HEK293 (cell line): ENCODE results near the gene ZNF70.
A peak's percentile ranks its signal among the peaks of the same experiment; 100 is the strongest.

ENCODE experiments used
- CTCF ChIA-PET: fragments of 350-600 bp; formaldehyde crosslinking; extraction: SDS; loops from one replicate; lab custom pipeline; 2021; ENCODE audit warnings: antibody characterized with exemption; lab: Yijun Ruan, JAX
- POLR2A ChIA-PET: fragments of 300-600 bp; formaldehyde crosslinking; extraction: SDS; loops from one replicate; lab custom pipeline; 2020; ENCODE audit warnings: antibody characterized with exemption, inconsistent platforms; lab: Yijun Ruan, JAX
- H3K27ac ChIP-seq: fragments of 200-500 bp; sonication (Bioruptor generic); 2 replicates; pipeline ENCODE4 v1.5.1; 2014; ENCODE audit warnings: low read depth, low read length, control low read depth, inconsistent platforms; ENCODE audit errors: extremely low read depth
- H3K36me3 ChIP-seq, 2 experiments: fragments of 200-500 bp in 1 of 2; sonication (Bioruptor generic) in 1 of 2; 1 replicate in 1 of 2; 2 replicates in 1 of 2; pipeline ENCODE4 v1.5.1; 2014 to 2017; ENCODE audit warnings: inconsistent platforms in 2 of 2, low read length in 2 of 2; ENCODE audit not compliant: control insufficient read depth in 2 of 2, insufficient read depth in 1 of 2
- H3K4me1 ChIP-seq: fragments of 200-500 bp; sonication (Bioruptor generic); 2 replicates; pipeline ENCODE4 v1.5.1; 2014; ENCODE audit warnings: mild to moderate bottlenecking, low read length, inconsistent platforms; ENCODE audit not compliant: control insufficient read depth, insufficient read depth
- H3K4me3 ChIP-seq: 2 replicates; pipeline ENCODE4 v1.5.1; 2011; ENCODE audit warnings: low read depth, mild to moderate bottlenecking, control low read depth, low read length, moderate library complexity
- H3K9me3 ChIP-seq: fragments of 200-500 bp; sonication (Bioruptor generic); 2 replicates; pipeline ENCODE4 v1.5.1; 2014; ENCODE audit warnings: low read depth, low read length, inconsistent platforms; ENCODE audit not compliant: control insufficient read depth, insufficient read depth
- AEBP2 ChIP-seq: fragments of 450-650 bp; formaldehyde crosslinking; IDR thresholded peaks from 2 replicates; pipeline ENCODE4 v1.5.1; 2016; ENCODE audit warnings: missing biosample characterization, missing genetic modification characterization, borderline replicate concordance
- BCL11A ChIP-seq: fragments of 450-650 bp; formaldehyde crosslinking; IDR thresholded peaks from 2 replicates; pipeline ENCODE4 v1.5.1; 2016; ENCODE audit warnings: low read depth, missing biosample characterization, missing genetic modification characterization
- EGR2 ChIP-seq: fragments of 450-650 bp; formaldehyde crosslinking; IDR thresholded peaks from 2 replicates; pipeline ENCODE4 v1.5.1; 2016; ENCODE audit warnings: low read depth, missing biosample characterization, missing genetic modification characterization
- GFI1B ChIP-seq: fragments of 450-650 bp; formaldehyde crosslinking; IDR thresholded peaks from 2 replicates; pipeline ENCODE4 v1.5.1; 2016; ENCODE audit warnings: missing biosample characterization, missing genetic modification characterization
- GLIS2 ChIP-seq: fragments of 450-650 bp; formaldehyde crosslinking; IDR thresholded peaks from 2 replicates; pipeline ENCODE4 v1.5.1; 2016; ENCODE audit warnings: missing biosample characterization, missing genetic modification characterization
- HIC1 ChIP-seq: fragments of 450-650 bp; formaldehyde crosslinking; IDR thresholded peaks from 2 replicates; pipeline ENCODE4 v1.5.1; 2016; ENCODE audit warnings: missing biosample characterization, missing genetic modification characterization
- HOXC10 ChIP-seq: sonication (generic); formaldehyde crosslinking; IDR thresholded peaks from 2 replicates; pipeline ENCODE4 v1.8.1; 2023; ENCODE audit warnings: mild to moderate bottlenecking, missing genetic modification reagents
- KLF1 ChIP-seq: fragments of 450-650 bp; formaldehyde crosslinking; IDR thresholded peaks from 2 replicates; pipeline ENCODE4 v1.5.1; 2016; ENCODE audit warnings: missing biosample characterization, missing genetic modification characterization
- KLF8 ChIP-seq: fragments of 450-650 bp; formaldehyde crosslinking; IDR thresholded peaks from 2 replicates; pipeline ENCODE4 v1.5.1; 2016; ENCODE audit warnings: missing biosample characterization, missing genetic modification characterization
- MEIS1 ChIP-seq: sonication (generic); formaldehyde crosslinking; IDR thresholded peaks from 2 replicates; pipeline ENCODE4 v1.8.1; 2022; ENCODE audit warnings: missing genetic modification reagents, mild to moderate bottlenecking, borderline replicate concordance
- PATZ1 ChIP-seq: fragments of 450-650 bp; formaldehyde crosslinking; IDR thresholded peaks from 2 replicates; pipeline ENCODE4 v1.5.1; 2016; ENCODE audit warnings: missing biosample characterization, missing genetic modification characterization
- PRDM10 ChIP-seq: fragments of 450-650 bp; formaldehyde crosslinking; IDR thresholded peaks from 2 replicates; pipeline ENCODE4 v1.5.1; 2016; ENCODE audit warnings: missing biosample characterization, missing genetic modification characterization
- SCRT1 ChIP-seq: fragments of 450-650 bp; formaldehyde crosslinking; IDR thresholded peaks from 2 replicates; pipeline ENCODE4 v1.5.1; 2016; ENCODE audit warnings: missing biosample characterization, missing genetic modification characterization, borderline replicate concordance
- SCRT2 ChIP-seq: fragments of 450-650 bp; formaldehyde crosslinking; IDR thresholded peaks from 2 replicates; pipeline ENCODE4 v1.5.1; 2016; ENCODE audit warnings: missing biosample characterization, missing genetic modification characterization
- SP2 ChIP-seq: fragments of 450-650 bp; formaldehyde crosslinking; IDR thresholded peaks from 2 replicates; pipeline ENCODE4 v1.5.1; 2016; ENCODE audit warnings: missing biosample characterization, missing genetic modification characterization
- ZEB2 ChIP-seq: fragments of 450-650 bp; formaldehyde crosslinking; IDR thresholded peaks from 2 replicates; pipeline ENCODE4 v1.5.1; 2016; ENCODE audit warnings: missing biosample characterization, missing genetic modification characterization
- ZFHX2 ChIP-seq: fragments of 450-650 bp; formaldehyde crosslinking; conservative IDR thresholded peaks from 2 replicates; pipeline ENCODE4 v1.5.1; 2016; ENCODE audit warnings: missing biosample characterization, missing genetic modification characterization
- ZNF140 ChIP-seq: fragments of 450-650 bp; formaldehyde crosslinking; IDR thresholded peaks from 2 replicates; pipeline ENCODE4 v1.5.1; 2016; ENCODE audit warnings: missing biosample characterization, missing genetic modification characterization
- ZNF2 ChIP-seq: fragments of 450-650 bp; formaldehyde crosslinking; IDR thresholded peaks from 2 replicates; pipeline ENCODE4 v1.5.1; 2016; ENCODE audit warnings: missing biosample characterization, missing genetic modification characterization
- ZNF324 ChIP-seq: fragments of 450-650 bp; formaldehyde crosslinking; IDR thresholded peaks from 2 replicates; pipeline ENCODE4 v1.5.1; 2016; ENCODE audit warnings: missing biosample characterization, missing genetic modification characterization
- ZNF335 ChIP-seq: fragments of 450-650 bp; formaldehyde crosslinking; conservative IDR thresholded peaks from 2 replicates; pipeline ENCODE4 v1.5.1; 2016; ENCODE audit warnings: missing biosample characterization, missing genetic modification characterization
- ZNF530 ChIP-seq: fragments of 450-650 bp; formaldehyde crosslinking; IDR thresholded peaks from 2 replicates; pipeline ENCODE4 v1.5.1; 2016; ENCODE audit warnings: low read depth, missing biosample characterization, missing genetic modification characterization
- ZNF561 ChIP-seq: fragments of 450-650 bp; IDR thresholded peaks from 2 replicates; pipeline ENCODE4 v1.5.1; 2018; ENCODE audit warnings: missing biosample characterization, missing genetic modification characterization, borderline replicate concordance
- ZNF623 ChIP-seq: fragments of 450-650 bp; formaldehyde crosslinking; IDR thresholded peaks from 2 replicates; pipeline ENCODE4 v1.5.1; 2016; ENCODE audit warnings: missing biosample characterization, missing genetic modification characterization
- ZNF670 ChIP-seq: fragments of 450-650 bp; formaldehyde crosslinking; IDR thresholded peaks from 2 replicates; pipeline ENCODE4 v1.5.1; 2016; ENCODE audit warnings: missing biosample characterization, missing genetic modification characterization, low read depth
- ZNF677 ChIP-seq: fragments of 450-650 bp; IDR thresholded peaks from 2 replicates; pipeline ENCODE4 v1.5.0; 2018; ENCODE audit warnings: missing biosample characterization, mild to moderate bottlenecking, missing genetic modification characterization, moderate library complexity
- ZNF76 ChIP-seq: fragments of 450-650 bp; formaldehyde crosslinking; IDR thresholded peaks from 2 replicates; pipeline ENCODE4; 2016; ENCODE audit warnings: low read depth, missing biosample characterization, missing genetic modification characterization, borderline replicate concordance

The ZNF70 gene

GRCh38 chr22:23786752-23787599 lies 36.1 kb upstream of the ZNF70 start, which contains the start of gene SMARCB1:
Gene SMARCB1 (plus strand): TSS chr22:23786966. CDS start chr22:23787170, 204 bp downstream.
- no peaks in the 10 kb centered on the region for H3K9me3 ChIP-seq
- H3K27ac ChIP-seq: peak within 1 kb of the TSS; percentile 99
- peak within 1 kb of the TSS; percentile 85 for H3K4me3 ChIP-seq
- ChIA-PET CTCF (interaction anchor here (1.7 kb wide), 1 partner anchor 18 kb away, joined by 6 read pairs; no protein-coding TSS in a partner anchor), POLR2A (interaction anchor here (0.5 to 1.3 kb wide), 7 partner anchors 9 to 71 kb away, joined by 3 to 6 read pairs (median 4); partner anchors contain the start of gene SLC2A11)
- H3K4me1 ChIP-seq: peaks cover 9% of the 10 kb centered on the region
- peaks cover 4 to 16% of the 10 kb centered on the region in 2 experiments for H3K36me3 ChIP-seq
- TF ChIP-seq ZEB2 (tag by site-specific recombination) (peak; percentile 80; the same call in 1 of the 2 replicates), ZNF140 (no peak), HOXC10 (no peak), GFI1B (tag by site-specific recombination) (0 out of 2 replicates have a peak, but pooled peaks have one; percentile 22), ZNF76 (tag by site-specific recombination) (no peak; the same call in 1 of the 2 replicates), ZNF670 (no peak), ZNF561 (tag by site-specific recombination) (peak; percentile 71; the same call in 1 of the 2 replicates), ZNF324 (0 out of 2 replicates have a peak, but pooled peaks have one; percentile 44), PRDM10 (peak; percentile 99), GLIS2 (tag by site-specific recombination) (peak; percentile 31; the same call in 1 of the 2 replicates), SP2 (tag by site-specific recombination) (peak; percentile 35; the same call in 1 of the 2 replicates), ZFHX2 (tag by site-specific recombination) (peak; percentile 67), AEBP2 (no peak), EGR2 (peak; percentile 47), PATZ1 (tag by site-specific recombination) (peak; percentile 76), BCL11A (tag by site-specific recombination) (no peak), KLF8 (peak; percentile 93), ZNF530 (tag by site-specific recombination) (no peak), SCRT2 (tag by site-specific recombination) (no peak), ZNF623 (tag by site-specific recombination) (no peak), MEIS1 (no peak; the same call in 1 of the 2 replicates), HIC1 (tag by site-specific recombination) (no peak), ZNF677 (tag by site-specific recombination) (0 out of 2 replicates have a peak, but pooled peaks have one; percentile 3), ZNF335 (tag by site-specific recombination) (peak; percentile 64; the same call in 1 of the 2 replicates), KLF1 (tag by site-specific recombination) (peak; percentile 60; the same call in 1 of the 2 replicates), SCRT1 (no peak), ZNF2 (tag by site-specific recombination) (no peak)
